HCT116 (cell line): ENCODE measurements around the gene KDM4E. TPM values are rescaled to one million over a fixed set of nuclear protein-coding genes. Genes with fewer than 3 reads are reported as not detected.

Experiments used
- ATAC-seq: fragments of 200-7000 bp; cut with Tn5 transposase; 2 replicates; pipeline ENCODE4 v1.9.1; 2020; ENCODE audit warnings: mild to moderate bottlenecking, moderate library complexity
- BruUV-seq: library from RNA; stranded (reverse); fragments of 400-500 nt; replicated peaks from 2 replicates; lab custom pipeline; 2021; lab: Mats Ljungman, UMichigan
- CTCF ChIA-PET: fragments of 300-600 bp; sonication (Branson Sonifier 250); formaldehyde crosslinking; loops from one replicate; lab custom pipeline; 2021; ENCODE audit warnings: antibody characterized with exemption; lab: Charles Lee
- POLR2A ChIA-PET: fragments of 300-600, 350-600 bp; sonication (Branson Sonifier 250); formaldehyde crosslinking; loops from one replicate; lab custom pipeline; 2021; ENCODE audit warnings: antibody characterized with exemption; lab: Charles Lee
- RAD21 ChIA-PET, 2 experiments: fragments of 300-600 bp; sonication (Branson Sonifier 250); formaldehyde crosslinking; loops; one replicate each; lab custom pipeline; 2023; ENCODE audit warnings: low total read pairs in 2 of 2; ENCODE audit not compliant: uncharacterized antibody in 2 of 2, unreplicated experiment in 2 of 2, low non-redundant PET in 1 of 2; lab: Charles Lee
- DNase-seq: peaks from one replicate; pipeline ENCODE4 v3.0.0-alpha.2; 2010; ENCODE audit warnings: low read depth, low spot score
- H2AFZ ChIP-seq: fragments of 200-600 bp; shearing (Covaris generic), sonication (generic); 2 replicates; pipeline ENCODE4 v1.6.1; 2017; ENCODE audit warnings: low read depth, mixed run types, mixed read lengths, antibody characterized with exemption, low read length; ENCODE audit not compliant: poor library complexity, severe bottlenecking
- H3K27ac ChIP-seq: 2 replicates; pipeline ENCODE4 v1.5.1; 2012; ENCODE audit warnings: low read depth, low read length
- H3K27me3 ChIP-seq: fragments of 200-600 bp; sonication (generic); 2 replicates; pipeline ENCODE4 v1.6.1; 2016; ENCODE audit warnings: mixed run types, low read length, mixed read lengths; ENCODE audit not compliant: insufficient read depth
- H3K36me3 ChIP-seq, 2 experiments: fragments of 200-500 bp in 1 of 2; fragments of 200-600 bp in 1 of 2; sonication (Bioruptor generic) in 1 of 2; sonication (generic) in 1 of 2; 2 replicates each; pipeline versions ENCODE4 v1.5.1 to v1.6.1; 2014 to 2016; ENCODE audit warnings: low read length in 2 of 2, inconsistent platforms in 1 of 2, mixed read lengths in 1 of 2, mixed run types in 1 of 2; ENCODE audit not compliant: insufficient read depth in 2 of 2, control insufficient read depth in 1 of 2
- H3K4me1 ChIP-seq, 2 experiments: fragments of 200-600 bp in 1 of 2; sonication (generic) in 1 of 2; 2 replicates each; pipeline versions ENCODE4 v1.5.1 to v1.6.1; 2012 to 2017; ENCODE audit warnings: low read length in 2 of 2, inconsistent platforms in 1 of 2, mild to moderate bottlenecking in 1 of 2, mixed read lengths in 1 of 2, mixed run types in 1 of 2, moderate library complexity in 1 of 2; ENCODE audit not compliant: insufficient read depth in 2 of 2, control insufficient read depth in 1 of 2
- H3K4me2 ChIP-seq: fragments of 200-600 bp; sonication (generic); 2 replicates; pipeline ENCODE4 v1.6.1; 2017; ENCODE audit warnings: mixed run types, low read length, mixed read lengths
- H3K4me3 ChIP-seq, 2 experiments: fragments of 200-600 bp in 1 of 2; sonication (generic) in 1 of 2; replicated peaks in 1 of 2; 2 replicates each; pipeline ENCODE4 v1.5.1; 2011 to 2016; ENCODE audit warnings: low read length in 2 of 2, control low read depth in 1 of 2, low read depth in 1 of 2, mild to moderate bottlenecking in 1 of 2, mixed read lengths in 1 of 2, mixed run types in 1 of 2
- H3K79me2 ChIP-seq: fragments of 200-600 bp; sonication (generic); 2 replicates; pipeline ENCODE4 v1.6.1; 2017; ENCODE audit warnings: mild to moderate bottlenecking, mixed run types, low read length, moderate library complexity, mixed read lengths; ENCODE audit not compliant: insufficient read depth
- H3K9ac ChIP-seq: fragments of 200-600 bp; sonication (generic); 2 replicates; pipeline ENCODE4 v1.6.1; 2016; ENCODE audit warnings: low read length, mixed read lengths
- H3K9me2 ChIP-seq: fragments of 200-600 bp; sonication (generic), shearing (Covaris generic); 2 replicates; pipeline ENCODE4 v1.6.1; 2017; ENCODE audit warnings: mixed run types, mild to moderate bottlenecking, moderate library complexity; ENCODE audit not compliant: insufficient read depth
- H3K9me3 ChIP-seq, 2 experiments: fragments of 200-500 bp in 1 of 2; fragments of 200-600 bp in 1 of 2; sonication (Bioruptor generic) in 1 of 2; sonication (generic) in 1 of 2; 2 replicates each; pipeline ENCODE4 v1.6.1; 2014 to 2017; ENCODE audit warnings: low read length in 2 of 2, mixed read lengths in 2 of 2, inconsistent platforms in 1 of 2, low read depth in 1 of 2, mild to moderate bottlenecking in 1 of 2, mixed run types in 1 of 2, moderate library complexity in 1 of 2; ENCODE audit not compliant: control insufficient read depth in 1 of 2, insufficient read depth in 1 of 2
- H4K20me1 ChIP-seq: fragments of 200-600 bp; sonication (generic), shearing (Covaris generic); 2 replicates; pipeline ENCODE4 v1.6.1; 2017; ENCODE audit warnings: mixed run types, mild to moderate bottlenecking, moderate library complexity; ENCODE audit not compliant: insufficient read depth
- ATF3 ChIP-seq: IDR thresholded peaks from 2 replicates; pipeline ENCODE4 v1.6.1; 2012
- CTCF ChIP-seq, 3 experiments: fragments of 200-600 bp in 1 of 3; sonication (generic) in 1 of 3; IDR thresholded peaks in 2 of 3; conservative IDR thresholded peaks in 1 of 3; 2 replicates each; pipeline ENCODE4 v1.5.1; 2012 to 2017; ENCODE audit warnings: low read depth in 2 of 3, low read length in 2 of 3, antibody characterized with exemption in 1 of 3, borderline replicate concordance in 1 of 3, control low read depth in 1 of 3, mild to moderate bottlenecking in 1 of 3, mixed read lengths in 1 of 3, mixed run types in 1 of 3, moderate library complexity in 1 of 3; ENCODE audit not compliant: insufficient read depth in 1 of 3
- EGR1 ChIP-seq: IDR thresholded peaks from 2 replicates; pipeline ENCODE4 v1.6.1; 2012; ENCODE audit warnings: low read depth
- ELF1 ChIP-seq: IDR thresholded peaks from 2 replicates; pipeline ENCODE4 v1.6.1; 2012; ENCODE audit warnings: low read depth, borderline replicate concordance
- FOSL1 ChIP-seq: IDR thresholded peaks from 2 replicates; pipeline ENCODE4 v1.6.1; 2012; ENCODE audit warnings: low read depth
- JUND ChIP-seq: IDR thresholded peaks from 2 replicates; pipeline ENCODE4 v1.6.1; 2012
- POLR2AphosphoS5 ChIP-seq: IDR thresholded peaks from 2 replicates; pipeline ENCODE4 v1.6.1; 2011; ENCODE audit warnings: mild to moderate bottlenecking, low read depth, low read length, moderate library complexity
- REST ChIP-seq: IDR thresholded peaks from 2 replicates; pipeline ENCODE4 v1.6.1; 2012; ENCODE audit warnings: low read depth
- SIN3A ChIP-seq: IDR thresholded peaks from 2 replicates; pipeline ENCODE4 v1.6.1; 2012; ENCODE audit warnings: low read depth
- SP1 ChIP-seq: IDR thresholded peaks from 2 replicates; pipeline ENCODE4 v1.6.1; 2012; ENCODE audit warnings: low read depth
- SRF ChIP-seq: IDR thresholded peaks from 2 replicates; pipeline ENCODE4 v1.6.1; 2012; ENCODE audit warnings: low read depth
- YY1 ChIP-seq: IDR thresholded peaks from 2 replicates; pipeline ENCODE4 v1.6.1; 2011; ENCODE audit warnings: low read length, low read depth, moderate library complexity, mild to moderate bottlenecking; ENCODE audit not compliant: insufficient replicate concordance; ENCODE audit errors: extremely low read depth
- ZFX ChIP-seq: fragments of 450-650 bp; IDR thresholded peaks from 2 replicates; pipeline ENCODE4 v1.6.1; 2017
- ZNF274 ChIP-seq: fragments of 200-500 bp; sonication (Bioruptor generic); IDR thresholded peaks from 2 replicates; pipeline ENCODE4 v1.6.1; 2014; ENCODE audit warnings: mild to moderate bottlenecking, low read depth, low read length, inconsistent platforms
- intact Hi-C: fragments of 100-400 bp; cut with micrococcal nuclease; formaldehyde crosslinking; loops from 2 replicates; pipeline ENCODE4 v1.10.0; 2022
- total RNA-seq: library from RNA; stranded (reverse); gene quantifications from one replicate; pipeline ENCODE4 v1.2.1, GENCODE V29; 2021; ENCODE audit not compliant: unreplicated experiment

The KDM4E gene
- total RNA-seq, 1 experiment from 2014 or later: not detected

- DNase-seq (no peak), ATAC-seq (no peak)
- CTCF ChIA-PET: no interaction called here
- intact Hi-C loops: no loop called here
- Histone ChIP-seq H3K4me2 (no peak overlapping the region), H3K4me3 (no peak overlapping the region), H3K9me2 (no peaks in the 10 kb centered on the region), H2AFZ (no peak overlapping the region), H3K27me3 (peaks cover 3% of the 10 kb centered on the region; the same call in 1 of the 2 replicates), H3K36me3 (no peaks in the 10 kb centered on the region), H3K4me1 (no peaks in the 10 kb centered on the region), H3K9ac (no peak overlapping the region), H3K79me2 (no peaks in the 10 kb centered on the region), H3K27ac (no peak overlapping the region), H3K9me3 (no peaks in the 10 kb centered on the region), H4K20me1 (no peaks in the 10 kb centered on the region)
- BruUV-seq: no TSS peak
- no peak for TF ChIP-seq EGR1
- TF ChIP-seq SRF: no peak
- TF ChIP-seq ATF3: no peak
- no peak for TF ChIP-seq CTCF (IDR thresholded peaks at IDR 0.05 in 2 of 3, conservative IDR thresholded peaks at IDR 0.05 in 1 of 3; ENCODE audit: borderline replicate concordance in 1 of 3, insufficient read depth in 1 of 3, low read depth in 2 of 3, low read length in 2 of 3)
- no peak for TF ChIP-seq JUND
- no peak for TF ChIP-seq ZNF274
- no peak for TF ChIP-seq YY1
- no peak for TF ChIP-seq SIN3A
- no peak for TF ChIP-seq ELF1
- TF ChIP-seq FOSL1: no peak
- no peak for TF ChIP-seq ZFX
- no peak for TF ChIP-seq REST
- TF ChIP-seq SP1: no peak
- TF ChIP-seq POLR2AphosphoS5: no peak
- RAD21 ChIA-PET: no interaction called here
- POLR2A ChIA-PET: no interaction called here
These were observed 31.6 kb upstream of the KDM4E start for GRCh38 chr11:94993400-94993943.
